Fibroblast of villous mesenchyme (primary cell): Measurements from ENCODE around the gene ZZZ3. TPM values are rescaled to one million over a fixed set of nuclear protein-coding genes. Genes with fewer than 3 reads are reported as not detected.

ENCODE experiments used
- DNase-seq: peaks from one replicate; pipeline ENCODE4 v3.0.0-alpha.2; 2010; ENCODE audit warnings: low read depth
- H3K4me3 ChIP-seq: 2 replicates; pipeline ENCODE4 v1.5.1; 2011; ENCODE audit warnings: low read depth, mild to moderate bottlenecking, low read length
- CTCF ChIP-seq: IDR thresholded peaks from 2 replicates; pipeline ENCODE4 v1.5.1; 2012; ENCODE audit warnings: low read depth, mild to moderate bottlenecking, low read length; ENCODE audit not compliant: insufficient read depth
- total RNA-seq: library from RNA; depleted of rRNA; stranded (reverse); fragments of >200 nt; gene quantifications from 2 replicates; pipeline ENCODE4 v1.2.3, GENCODE V29; 2012

ZZZ3 gene
- total RNA-seq: 63.8 and 94.6 TPM in 2 replicates

- H3K4me3 ChIP-seq: peak within 1 kb of the TSS; percentile 91
- TF ChIP-seq CTCF: no peak
- DNase-seq: peak; percentile 96
These were observed at the start of gene ZZZ3 for GRCh38 chr1:77682460-77683159. Gene ZZZ3, minus strand, starts transcription at chr1:77682658. Its CDS starts 49,304 bp downstream, at chr1:77633354.

- no peak overlapping the region for H3K4me3 ChIP-seq
- TF ChIP-seq CTCF: no peak
- no peak for DNase-seq
These were observed 49.6 kb upstream of the ZZZ3 start for GRCh38 chr1:77732090-77732489.

GRCh38 chr1:77725706-77726105 is 43.2 kb upstream of the ZZZ3 start:
- TF ChIP-seq CTCF: no peak
- H3K4me3 ChIP-seq: no peak overlapping the region
- DNase-seq: no peak

GRCh38 chr1:77718181-77718580 is 35.7 kb upstream of the ZZZ3 start:
- DNase-seq: no peak
- H3K4me3 ChIP-seq: no peak overlapping the region
- no peak for TF ChIP-seq CTCF

- H3K4me3 ChIP-seq: no peak overlapping the region
- DNase-seq: no peak
- TF ChIP-seq CTCF: no peak
These were observed 33.6 kb upstream of the ZZZ3 start for GRCh38 chr1:77716065-77716464.

GRCh38 chr1:77709727-77710126 is 27.3 kb upstream of the ZZZ3 start:
- TF ChIP-seq CTCF: no peak
- H3K4me3 ChIP-seq: no peak overlapping the region
- DNase-seq: no peak

- peak; percentile 3 for DNase-seq
- no peak for TF ChIP-seq CTCF
- H3K4me3 ChIP-seq: no peak overlapping the region
These were observed 23.9 kb upstream of the ZZZ3 start for GRCh38 chr1:77706321-77706720.
